Purkinje cell (primary cell): ENCODE measurements around the gene PDRG1. TPM values are rescaled to one million over a fixed set of nuclear protein-coding genes. Genes with fewer than 3 reads are reported as not detected.

Experiments
- polyA plus RNA-seq: library from polyadenylated mRNA; unstranded; fragments of >200 nt; fragmentation: Nextera tagmentation; gene quantifications from 2 replicates; pipeline ENCODE4 v1.2.1, GENCODE V29; 2014

The PDRG1 gene
- polyA plus RNA-seq: 26.0 and 32.6 TPM in 2 replicates

DNA sequence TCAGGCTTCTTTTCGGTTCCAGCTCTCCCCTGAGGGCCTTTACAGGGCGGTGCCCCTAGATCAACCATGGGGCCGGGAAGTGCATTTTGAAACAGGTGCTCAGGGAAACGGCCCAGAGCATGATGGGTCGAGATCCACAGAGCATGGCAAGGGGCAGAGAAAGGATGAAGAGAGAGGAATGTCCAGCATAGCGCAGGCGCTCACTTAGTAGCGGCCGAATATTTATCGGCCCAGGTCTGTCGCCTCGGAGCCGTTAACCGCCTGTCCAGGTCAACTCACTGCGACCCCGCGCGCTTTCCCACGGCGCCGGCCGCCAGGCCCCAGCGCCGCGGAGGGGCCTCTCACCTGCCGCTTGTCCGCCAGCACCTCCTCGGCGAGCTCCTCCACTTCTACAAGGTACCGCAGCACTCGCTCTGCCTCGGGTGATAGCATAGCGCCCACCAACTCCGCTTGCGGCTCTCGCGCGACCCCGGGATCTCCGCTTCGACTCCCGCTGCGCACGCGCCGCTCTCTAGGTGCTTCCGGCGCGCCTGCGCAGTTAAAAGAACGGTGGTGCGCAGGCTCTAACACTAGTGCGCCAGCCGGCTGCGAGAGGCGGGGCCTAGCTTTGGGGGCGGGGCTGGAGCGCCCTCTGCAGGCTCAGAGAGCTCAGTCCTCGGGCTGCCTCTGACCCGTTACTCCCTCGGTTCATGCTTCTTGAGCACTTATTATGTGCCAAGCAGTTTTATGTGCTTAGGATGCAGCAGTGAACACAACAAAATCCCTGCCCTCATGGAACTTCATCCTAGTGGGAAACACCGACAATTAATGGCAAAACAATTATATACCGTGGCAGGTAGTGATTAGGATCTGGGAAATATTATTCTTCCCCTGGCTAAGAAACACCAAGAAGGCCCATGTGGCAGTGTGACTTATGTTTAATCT is at the start of gene PDRG1:
TSS of gene PDRG1 (minus strand) at position 517 of the 924 bp plus-strand sequence. CDS start at position 432, 85 bp downstream.

GRCh38 chr20:31967830-31968249 is 16.0 kb upstream of the PDRG1 start, which contains the start of gene XKR7:
XKR7 (plus strand) TSS chr20:31968151; CDS start chr20:31968176, 25 bp downstream.

Other genes starting within 250 kb of the PDRG1 start
- 1.2 and 6.4 TPM in 2 replicates for gene BCL2L1, start 229.2 kb downstream of the PDRG1 start, polyA plus RNA-seq
- gene TPX2, start 212.8 kb downstream of the PDRG1 start, polyA plus RNA-seq: 18.5 and 20.4 TPM in 2 replicates
- gene MYLK2, start 132.7 kb downstream of the PDRG1 start, polyA plus RNA-seq: not detected in 2 replicates
- not detected in 2 replicates for gene FOXS1, start 106.4 kb downstream of the PDRG1 start, polyA plus RNA-seq
- not detected in 2 replicates for gene DUSP15, start 81.5 kb downstream of the PDRG1 start, polyA plus RNA-seq
- 0.14 TPM in 1 of 2 replicates, not detected in the other for gene TTLL9, start 81.4 kb downstream of the PDRG1 start, polyA plus RNA-seq
- 0.04 and 0.35 TPM in 2 replicates for gene XKR7, start 16.1 kb upstream of the PDRG1 start, polyA plus RNA-seq
- 0.13 TPM in 1 of 2 replicates, not detected in the other for gene CCM2L, start 58.4 kb upstream of the PDRG1 start, polyA plus RNA-seq
- gene HCK, start 100.2 kb upstream of the PDRG1 start, polyA plus RNA-seq: not detected in 2 replicates
- gene TM9SF4, start 157.7 kb upstream of the PDRG1 start, polyA plus RNA-seq: 27.8 and 31.2 TPM in 2 replicates